OCI-LY1 (cell line): ENCODE measurements around the gene GTF2A2.
A peak's percentile ranks its signal among the peaks of the same experiment; 100 is the strongest.
"Not testable (repeated sequence)": the region's sequence is repeated elsewhere in the genome, so short reads cannot be mapped to it uniquely, and the experiment has no call there.

Experiments
- H2AFZ ChIP-seq: fragments of 200-600 bp; sonication (generic), shearing (Covaris generic); 2 replicates; pipeline ENCODE4 v1.6.0; 2014; ENCODE audit warnings: antibody characterized with exemption, mild to moderate bottlenecking, low read length
- H3F3A ChIP-seq: fragments of 200-600 bp; sonication (generic), shearing (Covaris generic); 2 replicates; pipeline ENCODE4 v1.6.0; 2014; ENCODE audit warnings: mild to moderate bottlenecking, antibody characterized with exemption, low read length, moderate library complexity; ENCODE audit not compliant: insufficient read depth
- H3K27ac ChIP-seq: fragments of 200-600 bp; sonication (generic); 2 replicates; pipeline ENCODE4 v1.5.1; 2014; ENCODE audit warnings: low read length, mixed run types, mild to moderate bottlenecking, low read depth; ENCODE audit not compliant: poor library complexity, severe bottlenecking
- H3K27me3 ChIP-seq: fragments of 200-600 bp; sonication (generic); 2 replicates; pipeline ENCODE4 v1.6.0; 2014; ENCODE audit warnings: antibody characterized with exemption, mild to moderate bottlenecking, low read length, moderate library complexity; ENCODE audit not compliant: insufficient read depth
- H3K36me3 ChIP-seq: fragments of 200-600 bp; sonication (generic); 2 replicates; pipeline ENCODE4 v1.6.1; 2014; ENCODE audit warnings: mild to moderate bottlenecking, antibody characterized with exemption, low read length, moderate library complexity, mixed read lengths; ENCODE audit not compliant: insufficient read depth
- H3K4me1 ChIP-seq: fragments of 200-600 bp; sonication (generic); 2 replicates; pipeline ENCODE4 v1.5.1; 2014; ENCODE audit warnings: mild to moderate bottlenecking, low read length, moderate library complexity; ENCODE audit not compliant: insufficient read depth, severe bottlenecking
- H3K4me2 ChIP-seq: fragments of 200-600 bp; sonication (generic), shearing (Covaris generic); 2 replicates; pipeline ENCODE4 v1.6.1; 2014; ENCODE audit warnings: low read length
- H3K4me3 ChIP-seq: fragments of 200-600 bp; sonication (generic); 2 replicates; pipeline ENCODE4 v1.5.1; 2014; ENCODE audit warnings: low read length, low read depth, mild to moderate bottlenecking, mixed read lengths; ENCODE audit not compliant: poor library complexity, severe bottlenecking
- H3K79me2 ChIP-seq: fragments of 200-600 bp; shearing (Covaris generic); 2 replicates; pipeline ENCODE4 v1.6.1; 2016; ENCODE audit warnings: mixed run types, low read length, mixed read lengths; ENCODE audit not compliant: insufficient read depth
- H3K9ac ChIP-seq: fragments of 200-600 bp; sonication (generic), shearing (Covaris generic); 2 replicates; pipeline ENCODE4 v1.6.1; 2014; ENCODE audit warnings: mild to moderate bottlenecking, low read length, mixed read lengths
- H3K9me2 ChIP-seq: fragments of 200-600 bp; sonication (generic), shearing (Covaris generic); 2 replicates; pipeline ENCODE4 v1.6.1; 2014; ENCODE audit warnings: low read depth, mild to moderate bottlenecking, low read length, mixed read lengths
- H3K9me3 ChIP-seq: fragments of 200-600 bp; shearing (Covaris generic); 2 replicates; pipeline ENCODE4 v1.6.1; 2014; ENCODE audit warnings: low read length, mixed read lengths
- H4K20me1 ChIP-seq: fragments of 200-600 bp; sonication (generic), shearing (Covaris generic); 2 replicates; pipeline ENCODE4 v1.6.0; 2016; ENCODE audit warnings: mild to moderate bottlenecking, low read length; ENCODE audit not compliant: insufficient read depth
- CTCF ChIP-seq: fragments of 200-600 bp; sonication (generic), shearing (Covaris generic); IDR thresholded peaks from 2 replicates; pipeline ENCODE4 v1.5.1; 2017; ENCODE audit warnings: mild to moderate bottlenecking, antibody characterized with exemption, low read length, moderate library complexity, mixed read lengths
- EZH2 ChIP-seq: fragments of 200-600 bp; sonication (generic), shearing (Covaris generic); IDR thresholded peaks from 2 replicates; pipeline ENCODE4 v1.8.0; 2017; ENCODE audit warnings: borderline replicate concordance, mixed run types, mild to moderate bottlenecking, antibody characterized with exemption, low read length, moderate library complexity, mixed read lengths

GTF2A2 gene

GRCh38 chr15:59637507-59637906 is 19.8 kb downstream of the GTF2A2 start:
- H3K4me1 ChIP-seq, H3K27ac ChIP-seq, H3K9ac ChIP-seq, H3K79me2 ChIP-seq, H3K27me3 ChIP-seq, H3K9me3 ChIP-seq, H3K4me3 ChIP-seq, H4K20me1 ChIP-seq, H2AFZ ChIP-seq, H3K9me2 ChIP-seq, H3K4me2 ChIP-seq, H3F3A ChIP-seq: not testable (repeated sequence)
- peak; percentile 14; the same call in 1 of the 2 replicates for TF ChIP-seq CTCF
- peaks cover 39% of the 10 kb centered on the region for H3K36me3 ChIP-seq

GRCh38 chr15:59636184-59636583 is 21.1 kb downstream of the GTF2A2 start:
- H3K27me3 ChIP-seq: no peaks in the 10 kb centered on the region
- no peak overlapping the region for H3K4me3 ChIP-seq
- H3K79me2 ChIP-seq: no peaks in the 10 kb centered on the region
- H3K9me2 ChIP-seq: no peaks in the 10 kb centered on the region
- 0 out of 2 replicates have a peak, but pooled peaks cover 3% of the 10 kb centered on the region for H3F3A ChIP-seq
- no peak overlapping the region for H3K4me2 ChIP-seq
- no peak overlapping the region for H2AFZ ChIP-seq
- no peaks in the 10 kb centered on the region for H3K9me3 ChIP-seq
- H3K4me1 ChIP-seq: no peaks in the 10 kb centered on the region
- H3K9ac ChIP-seq: no peak overlapping the region
- H3K27ac ChIP-seq: no peak overlapping the region
- H3K36me3 ChIP-seq: peaks cover 29% of the 10 kb centered on the region
- no peaks in the 10 kb centered on the region for H4K20me1 ChIP-seq
- TF ChIP-seq CTCF (no peak), EZH2 (no peak)

GRCh38 chr15:59632714-59633113 is 24.6 kb downstream of the GTF2A2 start:
- Histone ChIP-seq H2AFZ (no peak overlapping the region), H3K9me3 (no peaks in the 10 kb centered on the region), H3K4me3 (no peak overlapping the region), H3K79me2 (no peaks in the 10 kb centered on the region), H3F3A (no peaks in the 10 kb centered on the region), H3K27ac (no peak overlapping the region), H3K9ac (no peak overlapping the region), H4K20me1 (no peaks in the 10 kb centered on the region), H3K9me2 (no peaks in the 10 kb centered on the region), H3K36me3 (peaks cover 4% of the 10 kb centered on the region; the same call in 1 of the 2 replicates), H3K4me1 (no peaks in the 10 kb centered on the region), H3K27me3 (no peaks in the 10 kb centered on the region), H3K4me2 (no peak overlapping the region)
- TF ChIP-seq EZH2 (no peak), CTCF (no peak)
